Testis (tissue), 2 donors: Measurements from ENCODE around the gene SCN9A.
"Not testable (repeated sequence)": the region's sequence is repeated elsewhere in the genome, so short reads cannot be mapped to it uniquely, and the experiment has no call there.

Source experiments
- CTCF ChIP-seq, 3 experiments: fragments of 450-650 bp in 2 of 3; fragments of 200-600 bp in 1 of 3; sonication (generic) in 1 of 3; IDR thresholded peaks; one replicate each; pipeline ENCODE4 v1.5.1; 2016 to 2019; ENCODE audit warnings: antibody characterized with exemption in 3 of 3, mild to moderate bottlenecking in 2 of 3, moderate library complexity in 1 of 3
- POLR2A ChIP-seq: fragments of 450-650 bp; IDR thresholded peaks from one replicate; pipeline ENCODE4 v1.6.1; 2017; ENCODE audit warnings: antibody characterized with exemption, mild to moderate bottlenecking, moderate library complexity

- not testable (repeated sequence) for TF ChIP-seq CTCF (IDR thresholded peaks at IDR 0.05); POLR2A
Observed at GRCh38 chr2:166357950-166358321, 17.8 kb downstream of the SCN9A start.
